PC-9 (cell line): ENCODE results near the gene FNDC3B.

Source experiments
- EZH2 ChIP-seq: fragments of 200-600 bp; sonication (generic); IDR thresholded peaks from 2 replicates; pipeline ENCODE4 v1.8.0; 2017; ENCODE audit warnings: antibody characterized with exemption, low read depth
- TF ChIP-seq, protein P1 (sequence below): fragments of 200-600 bp; sonication (generic); conservative IDR thresholded peaks from 2 replicates; pipeline ENCODE4 v1.6.1; 2017; ENCODE audit warnings: mixed run types, antibody characterized with exemption, mild to moderate bottlenecking, moderate library complexity

DNA sequence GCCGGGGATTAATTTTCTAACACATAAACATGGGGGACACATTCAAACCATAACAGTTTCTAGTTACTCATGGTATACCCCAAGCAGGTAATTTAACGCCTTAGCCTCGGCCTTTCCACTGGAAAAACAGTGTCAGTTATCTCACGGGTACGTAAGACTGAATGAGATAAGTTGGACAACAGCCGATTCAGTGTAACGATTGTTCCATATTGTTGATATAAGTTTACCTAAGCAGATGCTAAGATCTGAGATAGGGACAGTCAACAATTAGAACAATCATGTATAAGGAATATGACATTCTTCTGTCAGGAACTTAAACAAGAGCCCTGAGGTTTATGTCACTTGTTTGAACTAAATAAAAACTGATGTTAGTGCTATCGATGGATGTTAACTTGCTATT lies 278.1 kb downstream of the FNDC3B start:
- TF ChIP-seq, protein P1, sequence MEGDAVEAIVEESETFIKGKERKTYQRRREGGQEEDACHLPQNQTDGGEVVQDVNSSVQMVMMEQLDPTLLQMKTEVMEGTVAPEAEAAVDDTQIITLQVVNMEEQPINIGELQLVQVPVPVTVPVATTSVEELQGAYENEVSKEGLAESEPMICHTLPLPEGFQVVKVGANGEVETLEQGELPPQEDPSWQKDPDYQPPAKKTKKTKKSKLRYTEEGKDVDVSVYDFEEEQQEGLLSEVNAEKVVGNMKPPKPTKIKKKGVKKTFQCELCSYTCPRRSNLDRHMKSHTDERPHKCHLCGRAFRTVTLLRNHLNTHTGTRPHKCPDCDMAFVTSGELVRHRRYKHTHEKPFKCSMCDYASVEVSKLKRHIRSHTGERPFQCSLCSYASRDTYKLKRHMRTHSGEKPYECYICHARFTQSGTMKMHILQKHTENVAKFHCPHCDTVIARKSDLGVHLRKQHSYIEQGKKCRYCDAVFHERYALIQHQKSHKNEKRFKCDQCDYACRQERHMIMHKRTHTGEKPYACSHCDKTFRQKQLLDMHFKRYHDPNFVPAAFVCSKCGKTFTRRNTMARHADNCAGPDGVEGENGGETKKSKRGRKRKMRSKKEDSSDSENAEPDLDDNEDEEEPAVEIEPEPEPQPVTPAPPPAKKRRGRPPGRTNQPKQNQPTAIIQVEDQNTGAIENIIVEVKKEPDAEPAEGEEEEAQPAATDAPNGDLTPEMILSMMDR: no peak
- no peak for TF ChIP-seq EZH2
